Activated T-cell treated with anti-CD3 and anti-CD28 coated beads, Interleukin-2, amount 50 U/mL, for 24 hours (primary cell): ENCODE results near the gene PAFAH1B1.

Experiments
- DNase-seq: peaks from one replicate; pipeline ENCODE4 v3.0.0-alpha.2; 2020
- H3K27ac Mint-ChIP-seq: 2 replicates; pipeline ENCODE4 v1.8.0; 2020; ENCODE audit warnings: mild to moderate bottlenecking, mixed read lengths
- H3K27me3 Mint-ChIP-seq: 2 replicates; pipeline ENCODE4 v1.8.0; 2020; ENCODE audit warnings: mixed read lengths
- H3K36me3 Mint-ChIP-seq: 2 replicates; pipeline ENCODE4 v1.8.0; 2020; ENCODE audit warnings: low read depth, mixed read lengths
- H3K4me1 Mint-ChIP-seq: 2 replicates; pipeline ENCODE4 v1.8.0; 2020; ENCODE audit warnings: low read depth, mixed read lengths
- H3K4me3 Mint-ChIP-seq: 2 replicates; pipeline ENCODE4 v1.8.0; 2020; ENCODE audit warnings: mild to moderate bottlenecking, moderate library complexity, mixed read lengths
- H3K9me3 Mint-ChIP-seq: 2 replicates; pipeline ENCODE4 v1.8.0; 2020; ENCODE audit warnings: mixed read lengths

Gene PAFAH1B1

DNA sequence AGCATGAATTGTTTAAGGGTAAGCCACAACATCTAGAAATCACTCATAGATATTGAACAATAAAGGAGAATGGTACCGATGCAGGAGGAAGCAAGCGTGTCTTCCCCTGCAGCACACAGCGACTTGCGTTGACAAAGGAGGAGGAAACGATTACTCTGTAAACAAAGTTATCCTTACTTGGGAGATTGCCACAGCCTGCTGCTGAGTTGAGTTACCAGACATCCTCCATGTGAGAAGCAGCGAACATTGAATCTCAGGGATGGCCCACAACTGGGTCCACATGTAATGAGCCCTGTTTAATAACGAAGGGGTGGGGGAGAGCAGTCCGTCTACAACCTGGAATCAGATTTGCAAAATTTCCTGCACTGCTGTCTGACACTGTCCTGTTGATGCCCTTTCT, 90.5 kb downstream of the PAFAH1B1 start:
- peaks cover 79% of the 10 kb centered on the region for H3K36me3 Mint-ChIP-seq
- no peaks in the 10 kb centered on the region for H3K9me3 Mint-ChIP-seq
- no peak overlapping the region for H3K4me3 Mint-ChIP-seq
- no peaks in the 10 kb centered on the region for H3K27me3 Mint-ChIP-seq
- peaks cover under 1% of the 10 kb centered on the region for H3K4me1 Mint-ChIP-seq
- peak overlapping the region; percentile 70 for H3K27ac Mint-ChIP-seq
- DNase-seq: no peak

DNA sequence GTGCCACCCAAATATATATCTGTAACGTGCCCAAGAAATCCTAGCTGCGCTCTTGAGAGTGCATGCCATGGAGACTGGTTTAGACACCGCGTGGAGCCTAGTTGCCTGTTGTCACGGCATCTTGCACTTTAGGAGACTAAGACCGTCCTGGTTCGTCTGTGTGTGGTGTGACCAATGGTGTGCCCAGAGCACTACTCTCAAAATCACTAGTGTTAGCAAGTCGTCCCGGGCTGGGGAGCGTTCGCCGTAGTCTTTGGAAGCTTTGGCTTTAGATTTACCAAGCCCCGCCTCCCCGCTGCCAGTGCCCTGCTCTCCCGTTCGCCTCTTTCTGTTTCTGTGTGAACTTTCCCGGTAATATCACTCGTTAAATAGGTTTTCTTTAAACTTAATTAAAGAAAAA, 91.1 kb downstream of the PAFAH1B1 start:
- H3K27ac Mint-ChIP-seq: peak overlapping the region; percentile 70

DNA sequence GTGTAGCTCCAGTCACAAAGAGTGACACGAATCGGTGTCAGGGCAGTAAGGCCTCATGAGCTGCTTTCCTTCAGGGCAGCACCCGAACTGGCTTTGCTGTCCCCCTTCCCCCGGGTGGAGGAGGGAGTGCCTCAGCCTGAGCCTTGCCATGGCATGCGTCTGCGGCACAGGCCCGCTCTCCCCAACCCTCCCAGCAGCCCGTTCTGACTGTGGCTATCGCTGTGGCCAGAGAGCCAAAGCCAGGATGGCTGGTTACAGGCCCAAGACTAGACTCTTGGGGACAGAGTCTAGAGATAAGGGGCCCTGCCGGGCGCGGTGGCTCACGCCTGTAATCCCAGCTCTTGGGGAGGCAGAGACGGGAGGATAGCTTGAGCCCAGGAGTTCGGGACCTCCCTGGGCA, 92.2 kb downstream of the PAFAH1B1 start:
- H3K27ac Mint-ChIP-seq: peak overlapping the region; percentile 31
- H3K4me3 Mint-ChIP-seq: no peak overlapping the region
- H3K9me3 Mint-ChIP-seq: no peaks in the 10 kb centered on the region
- DNase-seq: no peak
- peaks cover 76% of the 10 kb centered on the region for H3K36me3 Mint-ChIP-seq
- no peaks in the 10 kb centered on the region for H3K27me3 Mint-ChIP-seq
- H3K4me1 Mint-ChIP-seq: peaks cover 7% of the 10 kb centered on the region

More for the DNA sequence above, 91.1 kb downstream of the PAFAH1B1 start:
- peaks cover 5% of the 10 kb centered on the region for H3K4me1 Mint-ChIP-seq
- H3K4me3 Mint-ChIP-seq: no peak overlapping the region
- H3K27me3 Mint-ChIP-seq: no peaks in the 10 kb centered on the region
- DNase-seq: no peak
- H3K9me3 Mint-ChIP-seq: no peaks in the 10 kb centered on the region
- H3K36me3 Mint-ChIP-seq: peaks cover 79% of the 10 kb centered on the region

DNA sequence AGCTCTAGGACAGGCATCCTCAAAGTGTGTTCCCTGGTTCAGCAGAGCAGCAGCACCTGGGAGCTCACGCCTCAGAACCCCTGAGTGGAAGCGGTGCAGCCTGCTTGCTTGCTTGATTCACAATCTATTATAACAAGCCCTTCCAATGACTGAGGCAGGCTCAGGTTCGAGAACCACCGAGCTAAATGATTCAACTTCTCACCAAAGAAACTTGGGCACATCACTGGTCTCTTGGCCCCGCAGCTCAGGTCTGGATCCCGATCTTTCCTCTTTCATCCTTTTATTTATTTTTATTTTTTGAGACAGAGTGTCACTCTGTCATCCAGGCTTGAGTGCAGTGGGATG, 93.6 kb downstream of the PAFAH1B1 start:
- Mint-ChIP-seq H3K27me3 (no peaks in the 10 kb centered on the region), H3K36me3 (peaks cover 73% of the 10 kb centered on the region), H3K27ac (peak overlapping the region; percentile 85)

DNA sequence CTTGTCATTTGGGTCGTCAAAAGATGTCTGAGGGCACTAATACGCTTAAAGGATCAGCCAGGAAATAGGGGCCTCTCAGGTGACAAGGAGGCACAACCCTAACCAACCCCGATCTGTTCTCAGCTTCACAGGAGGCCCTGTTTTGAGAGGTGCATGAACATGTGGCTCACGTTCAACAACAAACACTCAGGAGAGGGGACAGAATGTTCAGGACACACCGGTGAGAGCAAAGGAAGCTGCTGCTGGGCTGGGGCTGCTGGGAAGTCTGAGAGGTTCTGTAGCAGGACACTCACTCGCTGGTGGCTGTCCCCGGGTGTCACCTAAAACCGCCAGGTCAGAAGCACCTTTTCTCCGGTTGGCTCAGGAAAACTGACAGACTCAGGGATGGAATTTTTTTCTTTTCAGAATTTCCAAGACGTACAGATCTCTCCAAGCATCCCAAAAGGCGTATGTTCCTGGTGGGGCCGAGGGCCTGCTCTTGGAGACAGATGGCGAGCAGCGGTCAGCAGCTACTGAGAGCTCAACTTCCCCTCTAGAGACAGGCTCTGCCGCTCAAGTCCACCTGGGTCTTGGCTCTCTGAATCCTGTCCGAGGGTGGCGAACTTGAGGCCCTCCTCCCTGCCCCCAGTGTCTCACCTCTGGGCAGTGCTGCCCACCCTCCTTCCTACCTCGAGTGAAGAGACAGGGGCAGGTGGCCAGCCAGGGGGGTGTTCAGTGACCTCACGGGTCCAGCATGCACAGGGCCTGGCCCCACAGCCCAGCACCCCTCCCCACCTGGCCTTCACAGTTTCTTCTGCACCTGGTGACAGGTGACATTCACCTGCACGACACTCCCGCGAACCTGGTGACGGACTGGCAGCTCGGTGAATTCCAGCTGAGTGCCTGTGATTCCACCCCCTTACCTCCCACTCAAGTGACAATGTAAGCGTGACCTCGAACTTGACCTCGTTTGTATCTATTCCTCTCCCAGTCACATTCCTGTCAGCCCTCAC, 95.2 kb downstream of the PAFAH1B1 start:
- peak overlapping the region; percentile 11 for H3K4me3 Mint-ChIP-seq
- H3K4me1 Mint-ChIP-seq: peaks cover 7% of the 10 kb centered on the region
- no peaks in the 10 kb centered on the region for H3K9me3 Mint-ChIP-seq
- DNase-seq: no peak
- H3K27ac Mint-ChIP-seq: peak overlapping the region; percentile 78
- peaks cover 67% of the 10 kb centered on the region for H3K36me3 Mint-ChIP-seq
- H3K27me3 Mint-ChIP-seq: no peaks in the 10 kb centered on the region

More for the DNA sequence above, 93.6 kb downstream of the PAFAH1B1 start:
- DNase-seq: no peak
- H3K9me3 Mint-ChIP-seq: no peaks in the 10 kb centered on the region
- no peak overlapping the region for H3K4me3 Mint-ChIP-seq
- H3K4me1 Mint-ChIP-seq: peaks cover 7% of the 10 kb centered on the region

DNA sequence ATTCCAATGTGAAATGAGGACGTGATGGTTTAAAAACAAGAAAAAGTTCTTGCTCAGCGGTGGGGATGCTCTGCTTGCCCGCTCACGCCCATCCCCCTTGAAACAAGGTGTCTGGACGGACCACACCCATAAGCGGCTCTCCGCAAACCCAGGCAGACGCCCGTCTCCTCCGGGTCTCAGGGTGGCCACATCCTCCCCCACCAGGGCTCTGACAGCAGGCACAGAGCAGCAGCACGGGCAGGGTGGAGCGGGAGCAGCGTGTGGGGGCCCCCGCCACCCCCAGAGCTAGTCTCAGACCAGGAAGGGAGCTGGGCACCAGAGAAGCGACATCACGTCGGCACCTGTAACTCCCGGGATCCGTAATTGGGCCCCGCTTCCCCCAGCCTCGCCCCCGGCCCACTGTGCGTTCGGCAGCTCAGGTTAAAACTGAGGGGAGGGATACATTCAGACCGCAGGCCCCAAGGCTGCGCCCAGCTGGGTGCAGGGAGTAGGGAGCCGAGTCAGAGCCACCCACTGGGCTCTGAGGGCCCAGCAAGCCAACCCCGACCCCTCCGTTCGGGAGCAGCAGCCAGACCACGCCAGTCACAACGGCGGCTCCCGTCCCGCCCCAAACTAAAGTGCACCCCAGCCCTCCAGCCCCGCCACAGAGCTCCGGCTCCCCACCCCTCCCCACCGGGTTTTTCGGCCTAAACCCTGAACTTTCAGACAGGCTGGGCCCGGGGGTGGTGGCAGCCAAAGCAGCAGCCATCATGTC, 96.1 kb downstream of the PAFAH1B1 start:
- no peaks in the 10 kb centered on the region for H3K9me3 Mint-ChIP-seq
- no peak for DNase-seq
- H3K27ac Mint-ChIP-seq: peak overlapping the region; percentile 78
- H3K27me3 Mint-ChIP-seq: no peaks in the 10 kb centered on the region
- peaks cover 7% of the 10 kb centered on the region for H3K4me1 Mint-ChIP-seq
- H3K4me3 Mint-ChIP-seq: peak overlapping the region; percentile 11
- peaks cover 66% of the 10 kb centered on the region for H3K36me3 Mint-ChIP-seq

DNA sequence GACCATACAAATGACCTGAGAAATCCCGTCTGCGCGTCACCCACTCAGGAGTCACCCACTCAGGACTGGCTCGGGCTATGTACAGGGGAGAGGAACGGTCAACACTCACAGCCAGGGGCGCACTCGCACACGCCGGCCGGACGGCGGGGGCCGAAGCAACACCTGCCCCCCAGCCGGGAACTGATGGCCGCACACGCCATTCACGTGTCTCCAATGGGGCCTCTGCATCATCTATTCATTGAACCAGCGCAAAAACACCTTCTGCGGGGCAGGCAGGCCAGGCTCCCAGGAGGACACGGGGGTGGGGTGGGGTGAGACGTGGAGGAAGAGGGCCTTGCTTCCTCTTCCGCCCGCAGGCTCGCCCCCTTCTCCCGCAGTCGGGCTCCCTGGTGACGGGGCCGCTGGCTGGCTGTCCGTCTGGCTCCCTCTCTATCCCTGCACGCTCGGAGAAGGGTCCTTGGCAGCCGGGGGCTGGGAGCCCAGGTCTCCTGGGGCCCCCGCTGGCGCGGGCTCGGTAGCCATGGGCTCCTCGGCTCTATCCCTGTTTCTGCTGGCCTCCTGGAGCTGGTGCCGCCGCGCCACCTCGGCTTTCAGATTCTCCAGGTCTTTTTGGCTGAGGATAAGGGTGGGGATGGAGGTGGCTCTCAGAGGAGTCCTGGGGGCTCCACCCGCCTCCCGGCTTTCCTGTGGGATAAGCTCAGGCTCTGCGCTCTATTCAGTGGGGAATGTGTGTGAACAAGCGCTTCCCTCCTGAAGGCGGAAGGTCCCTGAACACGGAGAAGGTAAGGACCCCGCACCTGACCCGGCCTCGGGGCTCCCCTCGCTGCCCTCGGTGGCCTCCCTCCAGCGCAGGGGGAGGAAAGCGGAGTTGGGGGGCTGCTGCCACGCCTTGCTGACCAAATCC, 97.0 kb downstream of the PAFAH1B1 start:
- Mint-ChIP-seq H3K27ac (peak overlapping the region; percentile 64), H3K27me3 (no peaks in the 10 kb centered on the region), H3K4me1 (peaks cover 7% of the 10 kb centered on the region), H3K4me3 (no peak overlapping the region), H3K9me3 (no peaks in the 10 kb centered on the region), H3K36me3 (peaks cover 69% of the 10 kb centered on the region)
- DNase-seq: peak; percentile 34

DNA sequence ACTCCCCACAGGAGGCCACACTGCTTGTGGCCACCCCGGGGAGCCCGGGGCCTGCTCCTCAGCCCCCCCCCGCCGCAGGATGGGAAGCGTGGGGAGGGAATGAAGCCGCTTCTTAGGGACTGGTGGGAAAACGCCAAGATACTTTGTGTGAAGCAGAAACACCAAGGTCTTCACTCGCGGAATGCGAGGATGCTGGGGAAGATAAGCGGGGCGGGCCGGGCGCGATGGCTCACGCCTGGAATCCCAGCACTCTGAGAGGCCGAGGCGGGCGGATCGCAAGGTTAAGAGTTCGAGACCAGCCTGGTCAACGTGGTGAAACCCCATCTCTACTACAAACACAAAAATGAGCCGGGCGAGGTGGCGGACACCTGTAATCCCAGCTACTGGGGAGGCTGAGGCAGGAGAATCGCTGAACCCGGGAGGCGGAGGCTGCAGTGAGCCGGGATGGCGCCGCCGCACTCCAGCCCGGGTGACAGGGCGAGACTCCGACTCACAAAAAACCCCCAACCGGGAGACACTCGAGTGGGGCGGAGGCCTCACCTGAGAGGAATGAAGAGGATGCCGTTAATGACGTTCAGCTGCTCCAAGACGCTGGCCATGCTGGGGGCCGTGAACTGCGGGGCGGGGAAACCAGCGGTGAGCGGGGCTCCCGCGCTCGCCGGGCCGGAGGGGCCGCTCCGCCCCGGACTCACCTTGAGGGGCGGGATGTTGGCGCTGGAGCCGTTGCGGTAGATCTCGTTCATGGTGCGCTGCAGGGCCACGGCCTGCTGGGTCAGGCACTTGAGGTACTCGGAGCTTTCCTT, 97.8 kb downstream of the PAFAH1B1 start:
- Mint-ChIP-seq H3K9me3 (no peaks in the 10 kb centered on the region), H3K27me3 (no peaks in the 10 kb centered on the region), H3K27ac (peak overlapping the region; percentile 61), H3K36me3 (peaks cover 71% of the 10 kb centered on the region), H3K4me1 (peaks cover 7% of the 10 kb centered on the region), H3K4me3 (no peak overlapping the region)
- peak; percentile 26 for DNase-seq

DNA sequence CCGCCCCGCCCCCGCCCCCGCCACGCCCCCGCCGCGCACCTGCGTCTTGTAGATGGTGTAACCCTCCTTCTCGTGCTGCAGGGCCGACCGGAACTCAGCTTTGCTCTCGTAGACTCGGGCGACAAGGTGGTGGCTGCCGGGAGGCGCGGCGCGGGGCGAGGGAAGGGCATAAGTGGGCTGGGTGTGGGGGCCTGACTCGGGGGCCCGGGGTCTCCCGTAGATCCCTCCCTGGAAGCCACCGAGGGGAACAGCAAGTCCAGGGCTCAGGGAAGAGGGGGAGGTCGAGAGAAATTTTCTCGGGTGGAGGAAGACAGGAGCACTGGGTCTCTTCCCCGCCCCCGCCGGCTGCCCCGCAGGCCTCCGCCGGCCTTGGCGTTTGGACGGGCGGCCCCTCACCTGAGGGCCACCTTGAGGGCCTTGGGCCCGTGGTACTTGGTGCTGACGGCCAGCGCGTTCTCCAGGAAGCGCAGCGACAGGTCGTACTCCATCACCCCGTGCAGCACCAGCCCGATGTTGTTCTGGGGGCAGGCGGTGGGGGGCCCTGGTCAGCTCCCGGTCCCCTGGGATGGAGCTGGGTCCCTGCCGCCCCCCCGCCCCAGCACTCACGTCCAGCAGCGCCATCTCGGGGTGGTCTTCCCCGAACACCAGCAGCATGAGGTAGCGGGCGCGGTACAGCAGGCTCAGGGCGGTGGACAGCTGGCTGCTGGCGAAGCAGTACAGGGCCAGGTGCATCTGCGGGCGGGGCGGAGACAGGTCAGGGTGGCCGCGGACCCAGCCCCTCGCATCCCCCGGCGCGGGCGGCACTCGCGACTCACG, 98.7 kb downstream of the PAFAH1B1 start:
- Mint-ChIP-seq H3K36me3 (peaks cover 80% of the 10 kb centered on the region), H3K27me3 (no peaks in the 10 kb centered on the region), H3K4me1 (peaks cover 7% of the 10 kb centered on the region), H3K27ac (no peak overlapping the region), H3K9me3 (no peaks in the 10 kb centered on the region), H3K4me3 (no peak overlapping the region)
- peak; percentile 28 for DNase-seq

DNA sequence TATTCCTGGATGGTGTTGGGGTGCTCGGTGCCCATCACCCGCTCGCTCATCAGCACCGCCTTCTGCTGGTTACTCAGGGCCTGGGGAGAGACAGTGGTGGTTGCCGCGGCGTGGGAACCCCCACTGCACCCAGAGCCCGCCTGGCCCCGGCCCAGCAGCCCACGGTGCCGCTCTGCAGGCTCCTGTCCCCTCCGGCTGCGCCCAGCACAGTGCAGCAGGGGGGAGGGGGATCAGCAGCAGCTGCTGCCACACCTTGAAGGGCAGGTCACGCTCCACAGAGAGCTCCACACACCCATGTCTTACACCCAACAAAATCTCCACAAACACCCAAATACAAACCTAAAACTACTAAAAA, 99.3 kb downstream of the PAFAH1B1 start:
- Mint-ChIP-seq H3K36me3 (peaks cover 81% of the 10 kb centered on the region), H3K4me1 (peaks cover 7% of the 10 kb centered on the region), H3K27me3 (no peaks in the 10 kb centered on the region), H3K9me3 (no peaks in the 10 kb centered on the region), H3K4me3 (no peak overlapping the region), H3K27ac (no peak overlapping the region)
- DNase-seq: peak; percentile 22

DNA sequence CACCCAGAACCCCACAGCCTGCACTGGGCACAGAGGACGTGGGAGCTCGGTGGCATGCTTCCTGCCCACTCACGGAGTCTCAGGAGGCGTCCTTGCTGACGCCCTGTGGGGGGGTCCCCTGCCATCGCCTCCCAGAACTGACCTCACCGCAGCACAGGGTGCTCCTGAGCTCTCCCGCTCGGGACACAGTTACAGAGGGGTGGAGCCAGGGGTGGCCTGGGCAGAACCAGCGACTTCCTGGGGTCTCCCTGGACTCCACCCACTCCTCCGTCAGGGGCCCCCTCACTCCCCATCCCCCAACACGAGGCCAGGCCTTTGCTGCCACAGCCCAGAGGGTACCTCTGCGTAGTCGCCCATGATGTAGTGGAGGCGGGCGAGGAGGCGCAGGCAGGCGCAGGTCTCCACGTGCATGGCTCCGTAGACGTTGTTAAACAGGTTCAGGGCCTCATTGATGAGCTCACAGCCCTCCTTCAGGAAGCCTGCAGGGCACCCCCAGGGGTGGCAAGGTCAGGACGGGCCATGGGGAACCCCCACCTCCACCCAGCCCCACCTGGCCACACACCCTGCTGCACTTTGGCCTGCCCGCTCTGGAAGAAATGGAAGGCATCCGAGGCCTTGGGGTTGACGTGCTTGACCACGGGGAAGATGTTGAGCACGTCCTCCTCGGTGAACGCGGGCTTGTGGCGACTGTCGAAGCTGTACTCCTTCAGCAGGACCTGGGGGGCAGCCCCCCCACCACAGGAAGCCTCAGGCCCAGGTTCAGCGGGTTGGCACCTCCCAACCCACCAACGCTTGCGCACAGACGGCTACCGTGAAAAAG, 100.3 kb downstream of the PAFAH1B1 start:
- H3K4me1 Mint-ChIP-seq: peaks cover 7% of the 10 kb centered on the region
- H3K36me3 Mint-ChIP-seq: peaks cover 80% of the 10 kb centered on the region
- H3K4me3 Mint-ChIP-seq: no peak overlapping the region
- H3K27me3 Mint-ChIP-seq: no peaks in the 10 kb centered on the region
- H3K9me3 Mint-ChIP-seq: no peaks in the 10 kb centered on the region
- DNase-seq: peak; percentile 31
- peak overlapping the region; percentile 52 for H3K27ac Mint-ChIP-seq

DNA sequence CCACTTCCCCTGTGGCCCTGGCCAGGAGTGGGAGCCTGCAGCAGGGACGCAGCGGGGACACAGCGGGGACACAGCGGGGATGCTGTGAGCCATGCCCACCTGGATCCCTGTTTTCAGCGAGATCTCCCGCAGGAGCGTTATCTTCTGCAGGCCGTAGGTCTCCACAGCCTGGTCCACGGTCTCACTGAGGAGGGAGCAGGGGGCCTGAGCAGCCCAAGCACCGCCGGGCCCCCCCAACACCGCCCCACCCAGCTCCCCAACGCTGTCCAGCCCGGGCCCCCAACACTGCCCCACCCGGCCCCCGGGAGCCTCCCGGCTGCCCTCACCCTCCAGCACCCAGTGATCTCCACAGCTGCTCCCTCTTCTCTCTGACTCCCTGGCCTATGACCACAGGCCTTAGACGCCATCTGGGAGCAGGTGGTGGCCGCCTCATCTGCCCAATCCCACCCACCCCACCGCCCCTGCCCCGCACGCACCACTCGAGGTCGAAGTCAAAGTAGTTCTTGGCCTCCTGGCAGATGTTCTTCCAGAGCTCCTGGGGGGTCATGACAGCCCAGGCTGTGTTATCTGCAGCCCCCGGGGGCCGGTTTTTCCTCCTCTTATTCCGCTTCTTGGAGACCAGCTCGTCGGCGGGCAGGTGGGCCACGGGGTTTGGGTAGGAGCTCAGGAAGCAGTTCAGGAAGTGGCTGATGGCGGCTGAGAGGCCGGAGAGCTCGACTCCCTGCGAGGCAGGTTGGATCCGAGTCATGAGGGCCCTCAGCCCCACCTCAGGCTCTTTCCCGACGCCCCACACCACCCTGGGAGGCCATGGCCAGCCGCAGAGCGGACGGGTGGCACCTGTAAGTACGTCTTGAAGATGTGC, 101.2 kb downstream of the PAFAH1B1 start:
- Mint-ChIP-seq H3K9me3 (no peaks in the 10 kb centered on the region), H3K4me1 (peaks cover 2% of the 10 kb centered on the region), H3K4me3 (no peak overlapping the region), H3K36me3 (peaks cover 80% of the 10 kb centered on the region), H3K27me3 (no peaks in the 10 kb centered on the region), H3K27ac (no peak overlapping the region)
- DNase-seq: peak; percentile 24
